ENCODE results near the gene ADAMTS16. TPM values are rescaled to one million over a fixed set of nuclear protein-coding genes. Genes with fewer than 3 reads are reported as not detected.

ADAMTS16 gene
- total RNA-seq, 2 experiments from 2014 or later: not detected

DNA sequence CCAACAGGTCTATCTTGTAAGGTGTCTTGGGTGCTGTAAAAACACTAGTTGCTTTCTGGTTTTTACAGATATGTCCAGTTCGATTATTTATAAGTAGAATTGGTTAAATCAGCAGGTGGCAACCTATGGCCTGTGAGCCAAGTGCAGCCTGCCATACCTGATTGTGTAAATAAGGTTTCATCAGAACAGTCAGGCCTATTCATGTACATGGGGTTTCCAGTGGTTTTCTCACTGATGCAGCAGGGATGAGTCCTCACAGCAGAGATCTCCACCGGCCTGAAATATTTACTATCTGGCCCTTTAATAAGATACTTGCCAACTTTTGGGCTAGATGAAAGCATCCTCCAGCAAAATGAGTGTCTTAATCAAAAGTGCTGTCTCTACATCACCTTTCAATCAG, 149.4 kb downstream of the ADAMTS16 start:
- CTCF ChIA-PET: interaction anchor here (1.2 kb wide), 1 partner anchor 9 kb away, joined by 3 read pairs; no protein-coding TSS in a partner anchor
- Mint-ChIP-seq H3K9me3 (peaks cover 2% of the 10 kb centered on the region), H3K27me3 (ENCODE audit: low read depth) (peaks cover 2% of the 10 kb centered on the region), H3K36me3 (ENCODE audit: low read depth) (no peaks in the 10 kb centered on the region), H3K4me3 (no peak overlapping the region), H3K27ac (no peak overlapping the region), H3K4me1 (ENCODE audit: low read depth) (no peaks in the 10 kb centered on the region)
- no peak for DNase-seq
- intact Hi-C loops (cut with micrococcal nuclease): no loop called here

DNA sequence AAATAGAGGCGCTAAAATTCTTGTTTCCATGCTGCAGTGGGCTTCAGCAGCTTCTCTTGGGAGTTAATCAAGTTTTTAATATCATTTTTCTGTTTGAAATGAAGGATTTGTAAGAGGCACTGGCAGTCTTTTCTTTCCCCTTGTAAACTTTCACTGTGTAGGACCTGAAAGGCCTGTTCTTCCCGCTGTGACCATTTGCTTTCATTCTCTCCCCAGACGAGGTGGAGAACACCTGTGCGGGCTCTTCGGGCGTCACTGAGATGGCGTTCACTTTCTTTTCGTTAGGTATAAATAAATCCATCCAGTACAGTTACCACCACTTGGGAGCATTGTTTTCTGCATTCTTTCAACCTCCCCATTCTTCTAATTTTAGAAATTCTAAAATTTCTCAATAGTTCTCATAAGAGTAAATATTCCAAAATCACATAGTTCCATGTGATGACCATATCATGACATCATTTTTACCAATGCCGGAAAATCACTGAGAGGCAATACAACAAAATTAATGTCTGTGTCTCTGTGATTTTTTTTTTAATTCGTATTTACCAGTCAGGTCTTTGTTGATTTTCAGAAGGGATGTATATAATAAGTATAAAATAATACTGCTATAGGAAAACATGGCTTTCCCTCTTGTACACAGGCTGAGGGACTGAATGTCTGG, 150.7 kb downstream of the ADAMTS16 start:
- no peak overlapping the region for H3K27ac Mint-ChIP-seq
- no peaks in the 10 kb centered on the region for H3K36me3 Mint-ChIP-seq (ENCODE audit: low read depth)
- no peaks in the 10 kb centered on the region for H3K4me1 Mint-ChIP-seq (ENCODE audit: low read depth)
- CTCF ChIA-PET: no interaction called here
- intact Hi-C loops (cut with micrococcal nuclease): no loop called here
- H3K4me3 Mint-ChIP-seq: no peak overlapping the region
- no peak for DNase-seq
- H3K27me3 Mint-ChIP-seq (ENCODE audit: low read depth): peaks cover 4% of the 10 kb centered on the region
- peaks cover 4% of the 10 kb centered on the region for H3K9me3 Mint-ChIP-seq

DNA sequence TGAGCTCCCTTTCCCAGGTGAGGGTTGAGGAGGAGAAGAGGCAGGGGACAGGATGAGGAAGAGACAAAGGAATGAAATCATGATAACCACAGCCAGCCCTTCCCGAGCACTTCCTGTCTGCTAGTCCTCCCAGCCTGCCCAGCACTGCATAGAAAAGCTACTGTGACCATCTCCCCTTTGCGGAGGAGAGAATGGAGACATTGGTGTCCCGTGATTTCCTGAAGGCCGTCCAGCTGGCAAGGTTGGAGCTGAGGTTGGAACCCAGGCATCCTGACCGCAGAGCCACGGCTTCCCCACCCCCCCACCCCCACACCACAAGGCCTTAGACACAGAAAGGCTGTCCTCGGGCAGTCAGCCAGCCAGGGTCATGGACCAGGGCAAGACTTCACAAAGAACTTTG, 151.2 kb downstream of the ADAMTS16 start:
- DNase-seq: no peak
- H3K27ac Mint-ChIP-seq: no peak overlapping the region
- H3K36me3 Mint-ChIP-seq (ENCODE audit: low read depth): no peaks in the 10 kb centered on the region
- H3K27me3 Mint-ChIP-seq (ENCODE audit: low read depth): peaks cover 4% of the 10 kb centered on the region
- H3K4me3 Mint-ChIP-seq: no peak overlapping the region
- CTCF ChIA-PET: no interaction called here
- peaks cover 4% of the 10 kb centered on the region for H3K9me3 Mint-ChIP-seq
- intact Hi-C loops (cut with micrococcal nuclease): no loop called here
- no peaks in the 10 kb centered on the region for H3K4me1 Mint-ChIP-seq (ENCODE audit: low read depth)

DNA sequence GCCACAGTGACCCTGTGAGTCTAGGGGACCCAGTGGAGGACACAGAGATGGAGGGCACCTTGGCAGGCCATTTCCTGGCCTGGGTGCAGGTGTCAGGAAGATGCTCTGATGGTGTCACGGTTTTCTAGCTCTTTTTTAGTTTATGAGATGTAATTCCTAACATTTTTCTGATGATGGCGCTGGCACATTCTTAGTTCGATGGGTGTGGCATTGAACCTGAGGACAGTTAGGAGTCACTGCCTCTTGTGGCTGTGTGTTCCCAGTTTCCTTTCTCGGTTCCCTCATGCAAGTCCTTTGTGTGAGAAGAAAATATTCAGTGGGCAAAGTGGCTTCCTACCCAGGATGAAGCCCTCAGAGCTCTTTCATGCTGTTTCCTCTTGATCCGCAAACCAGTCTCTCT, 152.9 kb downstream of the ADAMTS16 start:
- intact Hi-C loops (cut with micrococcal nuclease): no loop called here
- Mint-ChIP-seq H3K27ac (no peak overlapping the region), H3K27me3 (ENCODE audit: low read depth) (peaks cover 4% of the 10 kb centered on the region), H3K9me3 (peaks cover 4% of the 10 kb centered on the region), H3K4me3 (no peak overlapping the region), H3K36me3 (ENCODE audit: low read depth) (no peaks in the 10 kb centered on the region), H3K4me1 (ENCODE audit: low read depth) (no peaks in the 10 kb centered on the region)
- no peak for DNase-seq
- CTCF ChIA-PET: no interaction called here

DNA sequence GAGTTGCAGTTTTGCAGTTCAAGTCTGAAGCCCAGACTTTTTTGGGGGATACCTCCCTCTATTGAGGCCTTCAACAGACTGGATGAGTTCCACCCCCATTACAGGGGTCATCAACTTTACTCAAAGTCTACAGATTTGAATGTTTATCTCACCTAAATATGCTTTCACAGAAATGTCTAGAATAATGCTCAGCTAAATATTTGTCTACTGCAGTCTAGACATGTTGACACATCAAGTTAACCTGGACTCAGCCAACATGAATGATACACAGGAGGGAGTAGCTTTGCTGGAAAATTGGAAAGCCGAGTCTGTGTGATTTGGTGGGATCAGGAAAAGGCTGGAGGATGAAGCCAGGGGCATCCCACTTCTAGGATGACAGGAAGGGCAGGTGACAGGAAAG, 154.3 kb downstream of the ADAMTS16 start:
- peaks cover 4% of the 10 kb centered on the region for H3K9me3 Mint-ChIP-seq
- no peak overlapping the region for H3K27ac Mint-ChIP-seq
- no peak for DNase-seq
- H3K36me3 Mint-ChIP-seq (ENCODE audit: low read depth): no peaks in the 10 kb centered on the region
- intact Hi-C loops (cut with micrococcal nuclease): no loop called here
- CTCF ChIA-PET: no interaction called here
- no peaks in the 10 kb centered on the region for H3K4me1 Mint-ChIP-seq (ENCODE audit: low read depth)
- H3K27me3 Mint-ChIP-seq (ENCODE audit: low read depth): peaks cover 4% of the 10 kb centered on the region
- no peak overlapping the region for H3K4me3 Mint-ChIP-seq

DNA sequence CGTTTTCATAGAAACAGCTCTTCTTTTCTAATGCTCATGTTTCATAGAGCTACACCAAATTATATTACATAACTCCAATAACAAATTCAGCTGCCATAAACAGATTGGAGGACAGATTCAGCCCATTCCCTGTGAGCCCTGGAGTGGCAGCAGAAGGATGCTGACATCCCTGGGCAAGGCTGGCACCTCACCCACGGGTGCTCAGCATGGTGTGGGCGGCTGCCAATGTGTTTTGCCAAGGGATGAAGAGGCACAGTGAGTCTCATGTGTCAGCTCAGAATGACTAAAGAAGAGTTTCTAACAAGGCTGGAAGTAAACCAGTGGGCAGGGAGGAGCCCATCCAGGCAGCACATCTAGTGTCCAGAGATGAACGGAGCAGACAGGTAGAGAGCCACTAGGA, 155.2 kb downstream of the ADAMTS16 start:
- Mint-ChIP-seq H3K4me1 (ENCODE audit: low read depth) (no peaks in the 10 kb centered on the region), H3K27ac (no peak overlapping the region), H3K9me3 (peaks cover 7% of the 10 kb centered on the region), H3K27me3 (ENCODE audit: low read depth) (peaks cover 4% of the 10 kb centered on the region), H3K4me3 (no peak overlapping the region), H3K36me3 (ENCODE audit: low read depth) (no peaks in the 10 kb centered on the region)
- CTCF ChIA-PET: no interaction called here
- DNase-seq: no peak
- intact Hi-C loops (cut with micrococcal nuclease): no loop called here

DNA sequence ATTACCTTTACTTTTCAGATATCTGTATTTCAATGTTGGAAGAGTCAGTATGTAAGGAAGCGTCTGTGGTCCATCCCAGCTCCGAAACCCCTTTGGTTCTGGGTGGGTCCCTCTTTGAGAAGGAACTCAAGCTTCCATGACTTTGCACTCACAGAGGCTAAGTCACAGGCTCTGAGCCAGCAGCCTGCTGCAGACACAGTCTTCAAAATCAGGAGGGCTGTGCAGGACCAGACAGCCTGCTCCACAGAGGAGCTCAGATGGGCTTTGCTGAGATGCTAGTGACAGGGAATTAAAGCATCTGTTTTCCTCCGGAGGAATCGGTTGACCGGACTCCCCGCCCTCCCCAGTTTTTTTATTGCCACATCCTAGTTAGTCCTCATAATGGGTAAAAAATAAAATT, 155.9 kb downstream of the ADAMTS16 start:
- peaks cover 8% of the 10 kb centered on the region for H3K9me3 Mint-ChIP-seq
- intact Hi-C loops (cut with micrococcal nuclease): no loop called here
- CTCF ChIA-PET: no interaction called here
- H3K4me1 Mint-ChIP-seq (ENCODE audit: low read depth): no peaks in the 10 kb centered on the region
- H3K4me3 Mint-ChIP-seq: no peak overlapping the region
- DNase-seq: no peak
- peaks cover 4% of the 10 kb centered on the region for H3K27me3 Mint-ChIP-seq (ENCODE audit: low read depth)
- H3K36me3 Mint-ChIP-seq (ENCODE audit: low read depth): peaks cover under 1% of the 10 kb centered on the region
- no peak overlapping the region for H3K27ac Mint-ChIP-seq

DNA sequence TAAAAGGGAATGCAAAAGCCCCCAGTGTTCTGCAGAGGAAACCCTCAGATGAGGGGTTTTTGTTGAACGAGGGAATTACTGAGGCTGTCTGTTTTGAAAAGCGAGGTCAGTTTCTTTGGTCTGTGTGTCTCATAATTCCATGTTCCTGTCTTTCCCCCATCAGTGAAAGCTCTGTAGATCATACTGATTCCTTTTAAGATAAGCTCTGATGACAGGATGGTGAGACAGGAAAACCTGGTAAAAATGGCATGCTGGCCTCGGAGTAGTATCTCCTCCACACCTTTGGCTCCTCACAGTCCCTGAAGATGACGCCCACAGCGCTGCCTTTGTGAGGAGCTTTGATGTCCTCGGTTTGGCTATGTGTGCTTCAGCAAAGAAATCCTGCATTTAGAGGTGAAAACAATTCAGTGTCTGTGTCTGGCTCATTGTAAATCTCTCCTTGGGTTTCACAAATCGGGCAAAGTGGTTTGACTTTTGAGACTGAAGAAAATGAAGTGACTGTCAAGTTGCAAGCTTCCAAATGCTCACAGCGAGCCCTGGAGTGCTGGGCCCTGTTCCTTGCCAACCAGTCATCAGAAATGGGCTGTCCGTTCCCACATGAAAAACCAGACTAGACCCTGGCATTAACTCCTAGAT, 157.4 kb downstream of the ADAMTS16 start:
- peaks cover 17% of the 10 kb centered on the region for H3K9me3 Mint-ChIP-seq
- CTCF ChIA-PET: no interaction called here
- no peak overlapping the region for H3K27ac Mint-ChIP-seq
- H3K4me1 Mint-ChIP-seq (ENCODE audit: low read depth): no peaks in the 10 kb centered on the region
- H3K36me3 Mint-ChIP-seq (ENCODE audit: low read depth): peaks cover 1% of the 10 kb centered on the region
- intact Hi-C loops (cut with micrococcal nuclease): no loop called here
- peaks cover 4% of the 10 kb centered on the region for H3K27me3 Mint-ChIP-seq (ENCODE audit: low read depth)
- no peak for DNase-seq
- H3K4me3 Mint-ChIP-seq: no peak overlapping the region

DNA sequence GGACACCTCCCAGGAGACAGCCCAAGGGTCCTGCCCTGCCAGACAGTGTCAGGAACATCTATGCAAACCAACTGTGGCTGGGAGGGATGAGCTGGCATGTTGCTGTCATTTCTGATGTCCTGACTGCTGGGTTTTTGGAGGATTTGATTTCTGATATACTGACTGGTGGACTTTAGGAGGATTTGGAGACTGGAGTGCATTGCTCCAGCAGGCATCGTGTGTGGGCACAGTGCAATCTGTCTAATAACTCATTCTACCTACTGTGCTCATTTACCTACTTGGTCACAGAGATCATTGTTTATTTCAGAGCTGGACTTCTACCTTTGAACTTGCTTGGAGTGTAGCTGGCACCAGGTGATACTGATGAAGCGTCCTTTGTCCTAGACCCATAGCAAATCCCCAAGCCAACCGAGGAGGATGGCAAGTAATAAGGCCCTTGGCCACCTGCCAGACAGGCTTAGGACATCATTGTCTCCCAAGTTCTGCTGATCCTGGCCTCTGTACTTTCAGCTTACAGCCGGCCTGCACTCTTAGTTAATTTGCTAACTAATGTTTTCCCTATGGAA, 158.0 kb downstream of the ADAMTS16 start:
- Mint-ChIP-seq H3K4me3 (no peak overlapping the region), H3K27me3 (ENCODE audit: low read depth) (peaks cover 4% of the 10 kb centered on the region), H3K36me3 (ENCODE audit: low read depth) (peaks cover 1% of the 10 kb centered on the region), H3K27ac (no peak overlapping the region), H3K4me1 (ENCODE audit: low read depth) (no peaks in the 10 kb centered on the region), H3K9me3 (peaks cover 17% of the 10 kb centered on the region)
- intact Hi-C loops (cut with micrococcal nuclease): no loop called here
- CTCF ChIA-PET: interaction anchor here (0.8 kb wide), 1 partner anchor 9 kb away, joined by 3 read pairs; no protein-coding TSS in a partner anchor
- DNase-seq: no peak

DNA sequence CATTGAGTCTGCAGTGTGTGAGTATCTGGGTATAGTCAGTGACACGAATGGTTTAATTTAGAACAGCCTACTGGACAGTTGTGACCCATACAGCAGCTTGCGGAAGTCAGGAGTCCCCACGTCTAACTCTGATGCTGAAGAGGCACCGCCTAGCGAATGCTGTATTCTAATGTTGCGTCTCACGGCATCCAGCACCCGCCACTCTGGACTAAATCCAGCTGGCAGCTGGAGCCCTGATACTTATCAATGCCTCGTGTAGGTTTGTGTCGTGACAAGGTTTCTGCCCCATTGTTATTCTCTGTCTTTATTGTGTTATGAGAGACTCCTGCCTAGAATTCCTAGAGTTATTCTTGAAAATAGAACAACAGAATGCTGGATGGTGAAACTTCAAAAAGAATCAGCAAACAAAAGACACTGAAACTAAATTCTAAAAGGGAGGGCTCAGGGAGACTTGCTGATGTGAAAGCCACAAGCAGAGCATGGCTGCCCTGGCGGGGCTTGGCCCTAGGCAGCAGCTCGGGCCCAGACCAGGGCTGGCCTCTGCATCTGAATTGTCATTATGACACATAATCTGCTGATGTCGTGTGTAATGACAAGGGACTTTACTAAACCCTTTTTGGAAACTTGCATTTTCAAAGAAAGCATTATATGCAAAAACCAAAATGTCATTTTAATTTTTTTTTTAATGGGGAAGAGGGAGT, 158.9 kb downstream of the ADAMTS16 start:
- Mint-ChIP-seq H3K4me3 (no peak overlapping the region), H3K4me1 (ENCODE audit: low read depth) (no peaks in the 10 kb centered on the region), H3K27ac (no peak overlapping the region), H3K9me3 (peaks cover 17% of the 10 kb centered on the region), H3K27me3 (ENCODE audit: low read depth) (peaks cover 4% of the 10 kb centered on the region), H3K36me3 (ENCODE audit: low read depth) (peaks cover 1% of the 10 kb centered on the region)
- DNase-seq: no peak
- intact Hi-C loops (cut with micrococcal nuclease): no loop called here
- CTCF ChIA-PET: interaction anchor here (0.8 kb wide), 1 partner anchor 9 kb away, joined by 3 read pairs; no protein-coding TSS in a partner anchor

DNA sequence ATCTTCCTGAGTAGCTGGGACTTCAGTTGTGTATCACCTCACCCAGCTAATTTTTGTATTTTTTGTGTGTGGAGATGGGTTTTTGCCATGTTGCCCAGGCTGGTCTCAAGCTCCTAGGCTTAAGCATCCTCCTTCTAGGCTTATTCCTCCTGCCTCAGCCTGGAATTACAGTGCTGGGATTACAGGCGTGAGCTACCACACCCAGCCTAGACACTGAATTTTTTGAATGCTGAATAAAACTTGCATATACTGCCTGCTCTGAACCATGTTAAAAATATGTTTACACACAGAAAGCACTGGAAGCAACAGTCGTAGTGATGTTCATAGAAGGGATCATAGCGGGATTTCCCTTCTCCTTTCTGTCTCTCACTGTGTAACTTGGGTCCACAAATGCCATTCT, 161.0 kb downstream of the ADAMTS16 start:
- intact Hi-C loops (cut with micrococcal nuclease): no loop called here
- DNase-seq: no peak
- peaks cover 1% of the 10 kb centered on the region for H3K36me3 Mint-ChIP-seq (ENCODE audit: low read depth)
- H3K9me3 Mint-ChIP-seq: peaks cover 14% of the 10 kb centered on the region
- CTCF ChIA-PET: no interaction called here
- no peaks in the 10 kb centered on the region for H3K4me1 Mint-ChIP-seq (ENCODE audit: low read depth)
- no peaks in the 10 kb centered on the region for H3K27me3 Mint-ChIP-seq (ENCODE audit: low read depth)
- H3K4me3 Mint-ChIP-seq: no peak overlapping the region
- no peak overlapping the region for H3K27ac Mint-ChIP-seq

DNA sequence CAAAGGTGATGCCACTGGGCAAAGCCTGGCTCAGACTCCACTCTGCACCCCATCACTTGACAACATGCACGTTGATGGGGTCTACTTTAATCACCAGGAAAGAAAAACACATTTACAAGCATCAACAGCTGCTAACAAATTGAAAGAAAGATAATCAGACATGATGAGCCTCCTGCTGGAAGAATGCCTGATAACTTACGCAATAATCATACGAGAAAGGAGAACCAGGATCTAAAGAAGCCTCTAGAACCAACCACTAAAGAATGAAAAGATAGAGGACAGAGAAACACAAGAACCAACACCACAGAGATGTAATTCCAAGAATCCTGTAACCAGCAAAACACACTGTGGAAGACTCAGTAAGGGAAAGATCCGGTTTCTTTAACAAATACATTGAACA, 162.1 kb downstream of the ADAMTS16 start:
- H3K27me3 Mint-ChIP-seq (ENCODE audit: low read depth): no peaks in the 10 kb centered on the region
- no peaks in the 10 kb centered on the region for H3K4me1 Mint-ChIP-seq (ENCODE audit: low read depth)
- peaks cover 1% of the 10 kb centered on the region for H3K36me3 Mint-ChIP-seq (ENCODE audit: low read depth)
- no peak overlapping the region for H3K27ac Mint-ChIP-seq
- no peak overlapping the region for H3K4me3 Mint-ChIP-seq
- no peak for DNase-seq
- intact Hi-C loops (cut with micrococcal nuclease): no loop called here
- H3K9me3 Mint-ChIP-seq: peaks cover 14% of the 10 kb centered on the region
- CTCF ChIA-PET: no interaction called here

All from activated naive CD4-positive, alpha-beta T cell treated with anti-CD3 and anti-CD28 coated beads for 36 hours (primary cell).